ENCODE measurements around the gene NPAS4. TPM values are rescaled to one million over a fixed set of nuclear protein-coding genes. Genes with fewer than 3 reads are reported as not detected.
A peak's percentile ranks its signal among the peaks of the same experiment; 100 is the strongest.

The NPAS4 gene
- total RNA-seq, 1 donor from 2014 or later = 1.1 TPM

- H3K4me1 Mint-ChIP-seq = peaks cover 3% of the 10 kb centered on the region
- peak; percentile 100 for TF ChIP-seq CTCF (IDR thresholded peaks at IDR 0.05; ENCODE audit: unreplicated experiment)
- no peaks in the 10 kb centered on the region for H3K9me3 Mint-ChIP-seq
- H3K27me3 Mint-ChIP-seq (ENCODE audit: low read depth) = peaks cover 62% of the 10 kb centered on the region
- no peak overlapping the region for H3K27ac Mint-ChIP-seq
- DNase-seq (ENCODE audit: low spot score in 2 of 2, unreplicated experiment in 2 of 2) = peak; percentile 80 to 98
- no peaks in the 10 kb centered on the region for H3K36me3 Mint-ChIP-seq
- peak overlapping the region; percentile 71 for H3K4me3 Mint-ChIP-seq
Measured at GRCh38 chr11:66408488-66409214, 12.2 kb upstream of the NPAS4 start.

GRCh38 chr11:66409226-66409625, 11.6 kb upstream of the NPAS4 start:
- TF ChIP-seq CTCF (IDR thresholded peaks at IDR 0.05; ENCODE audit: unreplicated experiment) = no peak
- H3K4me1 Mint-ChIP-seq = peaks cover 3% of the 10 kb centered on the region
- H3K9me3 Mint-ChIP-seq = no peaks in the 10 kb centered on the region
- no peak overlapping the region for H3K4me3 Mint-ChIP-seq
- DNase-seq (ENCODE audit: low spot score in 2 of 2, unreplicated experiment in 2 of 2) = no peak
- H3K27me3 Mint-ChIP-seq (ENCODE audit: low read depth) = peaks cover 63% of the 10 kb centered on the region
- no peak overlapping the region for H3K27ac Mint-ChIP-seq
- no peaks in the 10 kb centered on the region for H3K36me3 Mint-ChIP-seq

GRCh38 chr11:66410191-66410590, 10.6 kb upstream of the NPAS4 start:
- Mint-ChIP-seq H3K36me3 (no peaks in the 10 kb centered on the region), H3K27me3 (ENCODE audit: low read depth) (peaks cover 63% of the 10 kb centered on the region), H3K4me1 (peaks cover 3% of the 10 kb centered on the region), H3K9me3 (no peaks in the 10 kb centered on the region), H3K27ac (no peak overlapping the region), H3K4me3 (peak overlapping the region; percentile 37)
- TF ChIP-seq CTCF (IDR thresholded peaks at IDR 0.05; ENCODE audit: unreplicated experiment) = no peak
- no peak for DNase-seq (ENCODE audit: low spot score in 2 of 2, unreplicated experiment in 2 of 2)

- Mint-ChIP-seq H3K27ac (no peak overlapping the region), H3K36me3 (no peaks in the 10 kb centered on the region), H3K4me1 (peaks cover 3% of the 10 kb centered on the region), H3K27me3 (ENCODE audit: low read depth) (peaks cover 63% of the 10 kb centered on the region), H3K4me3 (no peak overlapping the region), H3K9me3 (no peaks in the 10 kb centered on the region)
- TF ChIP-seq CTCF (IDR thresholded peaks at IDR 0.05; ENCODE audit: unreplicated experiment) = no peak
- no peak for DNase-seq (ENCODE audit: low spot score in 2 of 2, unreplicated experiment in 2 of 2)
Measured at GRCh38 chr11:66411323-66411722, 9.5 kb upstream of the NPAS4 start.

GRCh38 chr11:66412110-66412509, 8.7 kb upstream of the NPAS4 start:
- Mint-ChIP-seq H3K27ac (no peak overlapping the region), H3K27me3 (ENCODE audit: low read depth) (peaks cover 66% of the 10 kb centered on the region), H3K9me3 (no peaks in the 10 kb centered on the region), H3K4me1 (peaks cover 3% of the 10 kb centered on the region), H3K36me3 (no peaks in the 10 kb centered on the region), H3K4me3 (no peak overlapping the region)
- no peak for DNase-seq (ENCODE audit: low spot score in 2 of 2, unreplicated experiment in 2 of 2)
- TF ChIP-seq CTCF (IDR thresholded peaks at IDR 0.05; ENCODE audit: unreplicated experiment) = no peak
